HG02970 (cell line): ENCODE data around the gene MPPE1.
A peak's percentile ranks its signal among the peaks of the same experiment; 100 is the strongest.
"Not testable (repeated sequence)": the region's sequence is repeated elsewhere in the genome, so short reads cannot be mapped to it uniquely, and the experiment has no call there.

Source experiments
- ATAC-seq: cut with Tn5 transposase; IDR thresholded peaks from one replicate; pipeline ENCODE4 v1.9.1; 2021; ENCODE audit warnings: mild to moderate bottlenecking, moderate library complexity, moderate number of reproducible peaks; ENCODE audit not compliant: unreplicated experiment, low FRiP score

The MPPE1 gene

GRCh38 chr18:11860594-11861450 lies 47.3 kb downstream of the MPPE1 start:
- no peak for ATAC-seq

DNA sequence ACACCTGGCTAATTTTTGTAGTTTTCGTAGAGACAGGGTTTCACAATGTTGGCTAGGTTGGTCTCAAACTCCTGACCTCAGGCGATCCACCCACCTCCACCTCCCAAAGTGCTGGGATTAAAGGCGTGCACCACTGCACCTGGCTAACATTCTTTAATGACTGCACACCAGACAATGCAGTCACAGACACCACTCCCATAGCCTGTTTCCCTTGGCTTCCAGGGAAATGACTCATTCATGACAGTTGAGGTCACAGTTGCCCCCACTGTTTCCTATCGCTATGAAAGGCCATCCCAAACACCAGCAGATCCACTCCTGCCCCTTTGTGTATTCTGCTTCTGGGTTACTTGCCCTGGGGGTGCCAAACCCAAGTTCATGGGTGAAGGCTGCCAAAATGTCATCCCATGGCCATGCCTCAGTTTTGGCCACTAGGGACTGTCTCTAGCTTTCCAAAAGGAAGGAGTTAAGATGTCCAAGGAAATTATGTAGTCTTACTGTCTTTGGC lies 48.2 kb downstream of the MPPE1 start:
- no peak for ATAC-seq

GRCh38 chr18:11859282-11859830 lies 48.8 kb downstream of the MPPE1 start:
- ATAC-seq = no peak

DNA sequence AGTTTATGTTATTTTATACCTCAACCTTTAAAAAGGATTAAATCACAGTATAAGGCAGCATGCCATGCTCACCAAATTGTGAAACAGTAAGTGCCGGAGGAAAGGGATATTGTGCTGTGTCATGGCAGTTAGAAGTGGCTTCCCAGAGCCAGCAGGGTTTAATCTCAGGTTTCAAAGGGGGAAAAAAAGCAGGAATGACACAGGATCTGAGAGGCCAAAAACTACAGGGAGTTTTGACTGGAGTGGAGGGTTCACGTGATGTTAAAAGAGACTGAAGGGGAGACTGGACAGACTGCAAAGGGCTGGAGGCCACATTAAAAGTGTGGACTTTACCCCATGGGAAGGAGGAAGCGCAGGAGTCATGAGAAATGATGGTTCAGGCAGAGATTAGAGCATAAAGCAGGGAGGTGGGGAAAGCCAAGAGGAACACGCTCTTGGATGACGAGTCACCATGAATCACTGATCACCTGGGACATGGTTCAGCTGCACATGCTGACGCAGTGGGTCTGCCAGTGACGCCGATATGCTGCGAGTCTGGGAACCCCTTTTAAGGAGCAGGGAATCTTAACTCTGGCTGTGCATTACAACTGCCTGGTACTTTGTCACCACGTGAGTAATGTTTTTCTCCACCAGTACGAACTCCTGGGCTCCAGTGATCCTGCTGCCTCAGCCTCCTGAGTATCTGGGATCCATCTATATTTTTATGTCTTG lies 50.8 kb downstream of the MPPE1 start:
- ATAC-seq = no peak

GRCh38 chr18:11854554-11854953 lies 53.6 kb downstream of the MPPE1 start:
- not testable (repeated sequence) for ATAC-seq

DNA sequence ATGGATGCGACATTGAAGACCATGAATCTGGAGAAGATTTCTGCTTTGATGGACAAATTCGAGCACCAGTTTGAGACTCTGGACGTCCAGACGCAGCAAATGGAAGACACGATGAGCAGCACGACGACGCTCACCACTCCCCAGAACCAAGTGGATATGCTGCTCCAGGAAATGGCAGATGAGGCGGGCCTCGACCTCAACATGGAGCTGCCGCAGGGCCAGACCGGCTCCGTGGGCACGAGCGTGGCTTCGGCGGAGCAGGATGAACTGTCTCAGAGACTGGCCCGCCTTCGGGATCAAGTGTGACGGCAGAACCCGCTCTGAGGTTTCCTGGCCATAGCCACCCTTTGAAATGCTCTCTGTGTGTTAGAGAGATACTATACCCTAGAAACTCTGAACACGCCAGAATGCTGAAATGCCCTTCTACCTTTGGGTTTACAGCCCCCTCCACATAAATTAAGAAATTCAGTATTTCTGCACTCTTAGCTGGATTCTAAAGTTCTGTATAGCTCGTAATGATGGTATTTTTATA lies 56.2 kb downstream of the MPPE1 start:
- ATAC-seq = no peak

GRCh38 chr18:11851146-11851805 lies 56.8 kb downstream of the MPPE1 start, which contains the start of gene CHMP1B:
Gene CHMP1B, plus strand, starts transcription at chr18:11851413. Its CDS starts 99 bp downstream, at chr18:11851512.
- peak; percentile 98 for ATAC-seq

DNA sequence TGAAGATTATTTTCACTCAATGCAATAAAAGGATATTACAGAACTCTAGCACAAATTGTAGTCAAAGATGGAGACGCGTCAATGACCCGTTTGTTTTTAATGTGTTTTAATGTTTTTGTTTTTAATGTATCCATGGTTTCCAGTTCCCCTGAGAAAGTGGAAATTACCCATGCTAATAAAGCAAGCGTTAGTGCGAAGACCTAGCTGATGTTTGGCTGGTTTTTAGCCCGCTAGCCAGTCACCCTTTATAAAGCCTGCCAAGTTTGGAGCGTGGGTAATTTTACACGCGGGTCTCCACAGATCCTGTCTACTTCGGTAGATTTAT lies 57.3 kb downstream of the MPPE1 start:
- ATAC-seq = peak; percentile 36

DNA sequence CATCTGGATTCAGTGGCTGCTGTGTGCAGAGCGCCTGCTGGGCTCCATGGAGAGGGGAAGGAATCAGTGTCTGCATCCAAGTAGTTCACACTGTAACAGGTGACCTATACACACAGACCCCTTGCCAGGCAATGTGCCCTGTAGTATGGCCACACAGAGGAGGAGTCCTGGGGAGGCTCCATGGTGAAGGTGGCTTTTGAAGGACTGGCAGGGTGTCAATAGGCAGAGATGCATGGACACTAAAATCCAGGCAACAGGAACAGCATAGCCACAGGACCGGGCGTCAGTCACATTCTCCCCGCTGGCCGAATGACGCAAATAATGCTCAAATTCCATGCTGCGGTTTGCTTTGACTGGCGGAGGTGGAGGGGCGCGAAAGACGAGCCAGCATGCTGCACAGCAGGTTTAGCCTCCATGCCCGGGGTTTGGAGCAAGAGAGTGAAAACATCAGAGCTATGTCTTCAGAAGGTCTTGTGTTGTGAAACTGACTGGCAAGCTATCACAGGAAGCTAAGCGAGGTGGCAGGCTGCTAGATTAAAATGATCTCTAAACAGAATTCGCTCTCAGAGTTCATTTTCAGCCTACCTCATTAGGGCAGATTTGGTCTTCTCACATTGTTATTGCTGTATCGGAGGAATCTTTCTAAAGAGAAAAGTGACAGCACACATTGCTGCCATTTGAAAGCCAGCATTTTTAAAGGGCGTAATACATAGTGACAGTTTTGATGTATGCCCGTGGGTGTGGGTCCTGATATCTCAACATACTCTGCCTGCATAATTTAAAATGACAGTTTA lies 58.1 kb downstream of the MPPE1 start:
- no peak for ATAC-seq

- ATAC-seq = no peak
Observed at GRCh38 chr18:11849279-11849678, 58.8 kb downstream of the MPPE1 start.

DNA sequence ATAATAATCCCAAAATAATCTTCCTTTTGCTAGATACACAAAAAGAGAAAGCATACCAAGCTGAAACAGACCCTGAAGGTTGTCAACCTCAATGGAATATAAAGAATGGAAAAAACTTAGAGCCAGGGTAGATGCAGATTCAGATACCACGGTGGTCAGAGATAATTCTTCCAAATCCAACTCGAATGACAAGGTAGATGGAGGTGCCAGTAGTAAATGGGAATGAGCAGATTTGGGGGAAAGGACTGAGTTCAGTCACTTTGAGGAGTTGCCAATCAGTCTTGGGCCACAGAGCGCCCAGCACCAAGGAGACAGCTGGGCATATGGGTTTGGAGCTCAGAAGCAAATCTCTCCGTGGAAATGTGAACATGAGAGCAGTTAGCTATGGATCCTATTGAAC lies 60.3 kb downstream of the MPPE1 start:
- no peak for ATAC-seq

DNA sequence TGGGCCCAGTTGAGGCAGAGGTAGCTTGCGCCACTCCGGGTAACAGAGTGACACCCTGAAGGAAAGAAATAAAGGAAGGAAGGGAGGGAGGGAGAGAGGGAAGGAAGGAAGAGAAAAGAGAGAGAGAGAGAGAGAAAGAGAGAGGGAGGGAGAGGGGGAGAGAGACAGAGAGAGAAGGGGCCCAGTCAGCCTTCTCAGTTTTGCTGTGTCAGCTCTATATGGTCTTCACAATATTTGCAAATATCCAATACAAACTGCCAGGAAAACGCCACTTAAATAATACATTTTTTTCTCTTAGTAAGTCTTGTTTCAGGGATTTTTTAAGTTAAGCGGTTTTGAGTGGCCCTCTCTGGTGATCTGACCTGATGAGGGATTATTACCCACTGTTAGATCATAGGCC lies 62.5 kb downstream of the MPPE1 start:
- no peak for ATAC-seq

GRCh38 chr18:11844436-11844835 lies 63.7 kb downstream of the MPPE1 start:
- ATAC-seq = no peak

GRCh38 chr18:11842562-11842961 lies 65.6 kb downstream of the MPPE1 start:
- no peak for ATAC-seq

DNA sequence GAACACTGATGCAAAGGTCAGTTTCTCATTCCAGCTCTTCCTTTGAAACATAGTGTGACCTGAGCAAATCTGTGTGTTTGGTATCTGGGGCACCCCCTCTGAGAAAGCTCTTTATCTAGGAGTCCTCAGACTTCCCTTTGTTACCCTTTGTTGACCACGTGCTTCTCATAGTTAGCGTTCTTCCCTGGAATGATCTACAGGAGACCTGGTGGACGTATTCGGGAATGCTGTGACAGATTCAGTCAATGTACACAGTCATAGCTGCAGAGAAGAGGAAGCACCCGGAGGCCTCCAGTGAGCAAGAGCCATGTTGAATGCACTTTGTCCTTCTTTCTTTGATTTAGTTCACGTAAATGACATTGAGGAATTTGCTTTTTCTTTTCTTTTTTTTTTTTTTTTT lies 67.6 kb downstream of the MPPE1 start:
- no peak for ATAC-seq

DNA sequence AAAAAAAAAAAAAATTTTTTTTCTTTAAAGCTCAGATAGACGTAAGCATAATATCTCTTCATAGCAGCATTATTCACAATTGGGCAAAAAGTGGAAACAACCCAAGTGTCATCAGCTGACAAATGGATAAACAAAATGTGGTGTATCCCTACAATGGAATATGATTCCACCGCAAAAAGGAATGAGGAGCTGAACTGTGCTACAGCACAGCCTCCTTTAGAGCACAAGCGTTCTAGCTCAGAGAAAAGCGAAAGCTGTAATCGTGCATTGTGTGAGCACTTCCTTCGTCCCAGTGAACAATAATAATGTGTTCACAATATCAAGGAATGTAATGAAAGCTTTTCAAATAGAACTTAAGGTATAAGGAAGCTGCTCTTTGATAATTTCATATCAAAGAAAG lies 68.6 kb downstream of the MPPE1 start:
- ATAC-seq = no peak

- no peak for ATAC-seq
Observed at GRCh38 chr18:11834772-11835171, 73.3 kb downstream of the MPPE1 start.
